Mesodermal cell (in vitro differentiated cells): ENCODE results near the gene CACNA1B.

Source experiments
- H3K27ac ChIP-seq: 2 replicates; pipeline ENCODE4 v1.7.0; 2013; ENCODE audit warnings: mild to moderate bottlenecking, low read depth, low read length, moderate library complexity; ENCODE audit not compliant: severe bottlenecking
- H3K36me3 ChIP-seq: 2 replicates; pipeline ENCODE4 v1.7.1; 2013; ENCODE audit warnings: mild to moderate bottlenecking, low read length, moderate library complexity; ENCODE audit not compliant: control insufficient read depth, insufficient read depth
- H3K4me1 ChIP-seq: one replicate; pipeline ENCODE4 v1.7.1; 2013; ENCODE audit warnings: mild to moderate bottlenecking, low read length; ENCODE audit not compliant: insufficient read depth, control insufficient read depth, poor library complexity, severe bottlenecking
- H3K4me3 ChIP-seq: 2 replicates; pipeline ENCODE4 v1.7.0; 2013; ENCODE audit warnings: low read length, control low read depth, mild to moderate bottlenecking; ENCODE audit not compliant: insufficient read depth, poor library complexity, severe bottlenecking; ENCODE audit errors: extremely low read depth
- H3K9me3 ChIP-seq: 2 replicates; pipeline ENCODE4 v1.7.1; 2013; ENCODE audit warnings: mild to moderate bottlenecking, low read length, moderate library complexity; ENCODE audit not compliant: control insufficient read depth
- WGBS, 2 experiments: methylation state at CpG; one replicate each; pipeline ENCODE4 v1.1.5; 2013; ENCODE audit warnings: missing lambda C conversion rate in 2 of 2; ENCODE audit not compliant: insufficient coverage in 2 of 2; 5-methylcytosine and 5-hydroxymethylcytosine counted together

Gene CACNA1B

GRCh38 chr9:137952976-137953666, 75.5 kb downstream of the CACNA1B start:
- H3K27ac ChIP-seq: no peak overlapping the region
- WGBS, 2 experiments: 84 to 85% methylated on average over 9 to 12 of the region's 12 CpGs
- H3K36me3 ChIP-seq: no peaks in the 10 kb centered on the region
- peaks cover 16% of the 10 kb centered on the region for H3K9me3 ChIP-seq
- H3K4me1 ChIP-seq: no peaks in the 10 kb centered on the region
- no peak overlapping the region for H3K4me3 ChIP-seq

GRCh38 chr9:137953683-137954438, 76.3 kb downstream of the CACNA1B start:
- H3K9me3 ChIP-seq: peaks cover 9% of the 10 kb centered on the region
- no peaks in the 10 kb centered on the region for H3K36me3 ChIP-seq
- no peak overlapping the region for H3K4me3 ChIP-seq
- no peaks in the 10 kb centered on the region for H3K4me1 ChIP-seq
- 91 to 94% methylated on average over 7 to 8 of the region's 10 CpGs for WGBS, 2 experiments
- H3K27ac ChIP-seq: no peak overlapping the region

DNA sequence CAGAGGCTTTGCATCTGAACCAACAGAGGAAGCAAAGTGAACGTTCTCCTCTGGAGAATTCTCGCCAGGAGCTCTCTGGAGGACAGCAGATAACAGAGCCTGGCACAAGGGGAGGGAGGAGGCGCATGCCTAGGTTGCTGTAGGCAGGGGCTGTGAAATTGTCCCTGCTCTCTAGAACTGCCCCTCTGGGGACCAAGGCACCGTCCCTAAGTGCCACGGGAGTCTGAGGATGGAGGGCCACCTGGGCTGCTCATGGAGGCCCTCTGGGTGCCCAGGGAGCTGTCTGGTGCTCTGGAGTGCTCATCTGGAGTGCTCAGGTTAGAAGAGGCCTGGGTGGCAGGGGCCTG, 77.6 kb downstream of the CACNA1B start:
- H3K36me3 ChIP-seq: no peaks in the 10 kb centered on the region
- no peaks in the 10 kb centered on the region for H3K9me3 ChIP-seq
- WGBS, 2 experiments: 73 to 77% methylated on average over 3 to 5 of the region's 5 CpGs
- no peak overlapping the region for H3K4me3 ChIP-seq
- no peaks in the 10 kb centered on the region for H3K4me1 ChIP-seq
- H3K27ac ChIP-seq: no peak overlapping the region

DNA sequence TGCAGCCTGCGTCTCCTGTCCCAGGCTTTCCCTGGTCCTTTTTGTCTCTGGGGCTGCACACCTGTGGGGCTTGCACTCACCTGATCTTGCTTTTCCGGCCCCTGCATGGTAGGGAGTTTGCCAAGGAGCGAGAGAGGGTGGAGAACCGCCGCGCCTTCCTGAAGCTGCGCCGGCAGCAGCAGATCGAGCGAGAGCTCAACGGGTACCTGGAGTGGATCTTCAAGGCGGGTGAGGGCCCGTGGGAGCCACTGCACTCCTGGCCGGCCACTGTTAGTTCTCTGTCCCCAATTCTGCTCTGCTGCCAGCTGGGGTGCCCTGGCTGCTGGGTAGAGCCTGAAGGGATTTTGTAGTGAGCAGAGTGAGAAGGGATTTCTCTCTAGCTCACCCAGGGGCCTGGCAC, 78.0 kb downstream of the CACNA1B start:
- Histone ChIP-seq H3K27ac (no peak overlapping the region), H3K4me1 (no peaks in the 10 kb centered on the region), H3K4me3 (no peak overlapping the region), H3K9me3 (no peaks in the 10 kb centered on the region), H3K36me3 (no peaks in the 10 kb centered on the region)
- WGBS, 2 experiments: 92 to 95% methylated on average over 8 to 12 of the region's 14 CpGs

- Histone ChIP-seq H3K4me1 (no peaks in the 10 kb centered on the region), H3K36me3 (no peaks in the 10 kb centered on the region), H3K9me3 (no peaks in the 10 kb centered on the region), H3K4me3 (no peak overlapping the region), H3K27ac (no peak overlapping the region)
- 92 to 97% methylated on average over 8 to 9 of the region's 9 CpGs for WGBS, 2 experiments
Observed at GRCh38 chr9:137956039-137956438, 78.5 kb downstream of the CACNA1B start.

DNA sequence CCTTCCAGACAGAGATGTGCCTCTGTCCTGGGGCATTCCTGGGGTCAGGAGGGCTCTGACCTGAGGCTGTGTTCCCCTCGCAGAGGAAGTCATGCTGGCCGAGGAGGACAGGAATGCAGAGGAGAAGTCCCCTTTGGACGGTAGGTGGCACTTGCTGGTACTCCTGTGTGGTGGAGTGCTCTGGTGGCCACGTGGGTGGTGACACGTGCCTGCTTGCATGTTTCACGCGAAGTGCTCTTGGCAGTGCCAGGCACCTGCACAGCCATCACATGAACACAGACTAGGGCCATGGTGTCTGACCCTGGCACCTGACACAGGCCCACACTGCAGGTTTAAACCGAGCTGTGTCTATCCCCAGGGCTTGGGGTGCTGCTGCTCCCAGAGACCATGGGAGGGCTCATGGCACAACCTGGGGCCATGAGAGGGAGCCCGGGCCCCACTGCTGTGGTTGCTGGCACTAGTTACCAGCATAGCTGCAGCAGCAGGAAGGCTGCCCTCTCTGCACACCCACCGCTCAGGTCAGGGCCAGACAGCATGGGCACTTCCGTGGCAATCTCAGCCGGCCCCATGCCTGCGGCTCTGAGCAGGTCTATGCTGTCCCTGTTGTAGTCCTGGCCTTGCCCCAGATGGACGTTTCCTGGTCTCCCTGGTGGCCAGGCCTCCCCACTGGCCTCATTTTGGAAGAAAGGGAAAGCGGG, 79.3 kb downstream of the CACNA1B start:
- no peaks in the 10 kb centered on the region for H3K9me3 ChIP-seq
- WGBS, 2 experiments: 87 to 90% methylated on average over 10 to 13 of the region's 15 CpGs
- H3K36me3 ChIP-seq: no peaks in the 10 kb centered on the region
- no peak overlapping the region for H3K4me3 ChIP-seq
- no peaks in the 10 kb centered on the region for H3K4me1 ChIP-seq
- H3K27ac ChIP-seq: no peak overlapping the region

DNA sequence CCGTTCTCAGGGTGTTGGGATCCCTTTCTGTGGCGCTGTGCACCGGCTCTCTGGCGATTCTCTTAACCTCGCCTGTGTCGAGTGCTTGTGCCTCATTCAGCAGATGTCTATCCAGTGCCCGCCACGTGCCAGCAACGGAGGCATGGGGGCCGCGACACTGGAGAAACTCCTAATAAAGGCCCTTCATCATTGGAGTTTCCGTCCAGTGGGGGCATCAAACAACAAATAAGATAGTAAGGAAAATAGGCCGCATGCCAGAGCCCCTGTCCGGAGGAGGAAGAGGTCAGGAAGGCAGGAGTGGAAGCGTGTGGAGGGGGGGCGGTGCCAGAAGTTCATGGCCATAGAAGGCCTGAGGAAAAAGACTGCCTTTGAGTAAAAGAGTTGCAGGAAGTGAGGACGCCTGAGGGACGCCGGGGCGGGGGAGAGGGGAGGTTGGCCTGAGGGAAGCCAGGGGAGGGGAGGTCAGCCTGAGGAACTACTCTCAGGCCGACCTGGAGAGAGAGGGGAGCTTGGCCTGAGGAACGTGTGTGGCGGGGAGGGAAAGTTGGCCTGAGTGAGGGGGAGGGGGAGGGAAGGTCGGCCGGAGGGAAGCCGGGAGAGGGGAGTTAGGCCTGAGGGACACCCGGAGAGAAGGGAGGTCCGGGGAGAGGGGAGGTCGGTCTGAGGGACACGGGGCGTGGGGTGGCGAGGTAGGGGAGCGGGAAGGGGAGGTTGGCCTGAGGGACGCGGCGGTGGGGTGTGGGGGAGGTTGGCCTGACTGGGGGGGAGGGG, 82.2 kb downstream of the CACNA1B start:
- Histone ChIP-seq H3K27ac (no peak overlapping the region), H3K9me3 (no peaks in the 10 kb centered on the region), H3K4me3 (no peak overlapping the region), H3K36me3 (no peaks in the 10 kb centered on the region), H3K4me1 (no peaks in the 10 kb centered on the region)
- 80 to 83% methylated on average over 22 to 27 of the region's 36 CpGs for WGBS, 2 experiments

DNA sequence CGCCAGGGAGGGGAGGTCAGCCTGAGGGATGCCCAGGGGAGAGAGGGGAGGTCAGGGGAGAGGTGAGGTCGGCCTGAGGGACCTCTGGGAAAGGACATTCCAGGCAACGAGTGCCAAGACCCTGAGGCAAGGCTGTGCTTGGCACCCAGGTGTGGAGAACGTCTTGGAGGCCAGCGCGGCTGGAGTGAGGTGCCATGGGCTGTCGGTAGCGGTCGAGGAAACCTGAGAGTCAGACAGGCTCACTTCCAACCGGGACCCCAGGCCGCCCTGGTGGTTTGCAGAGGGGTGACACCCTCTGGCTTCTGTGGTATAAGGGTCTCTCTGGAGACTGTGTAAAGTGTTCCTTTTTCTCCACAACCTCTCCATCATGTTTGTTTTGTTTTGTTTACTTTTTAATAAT, 82.9 kb downstream of the CACNA1B start:
- Histone ChIP-seq H3K4me3 (no peak overlapping the region), H3K36me3 (no peaks in the 10 kb centered on the region), H3K4me1 (no peaks in the 10 kb centered on the region), H3K27ac (no peak overlapping the region), H3K9me3 (no peaks in the 10 kb centered on the region)
- WGBS, 2 experiments: 64 to 66% methylated on average over 4 to 9 of the region's 11 CpGs

DNA sequence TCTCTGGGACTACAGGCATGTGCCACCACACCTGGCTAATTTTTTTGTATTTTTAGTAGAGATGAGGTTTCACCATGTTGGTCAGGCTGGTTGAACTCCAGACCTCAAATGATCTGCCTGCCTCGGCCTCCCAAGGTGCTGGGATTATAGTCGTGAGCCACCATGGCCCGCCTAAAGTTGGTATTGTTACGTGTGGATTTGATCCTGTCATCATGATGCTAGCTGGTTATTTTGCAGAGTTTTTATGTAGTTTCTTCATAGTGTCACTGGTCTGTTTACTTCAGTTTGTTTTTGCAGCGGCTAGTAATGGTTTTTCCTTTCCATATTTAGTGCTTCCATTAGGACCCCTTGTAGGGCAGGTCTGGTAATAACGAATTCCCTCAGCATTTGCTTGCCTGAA, 85.9 kb downstream of the CACNA1B start:
- 92 to 97% methylated on average over 5 to 6 of the region's 6 CpGs for WGBS, 2 experiments
- no peak overlapping the region for H3K27ac ChIP-seq
- H3K4me3 ChIP-seq: no peak overlapping the region
- H3K4me1 ChIP-seq: no peaks in the 10 kb centered on the region
- no peaks in the 10 kb centered on the region for H3K9me3 ChIP-seq
- H3K36me3 ChIP-seq: no peaks in the 10 kb centered on the region

DNA sequence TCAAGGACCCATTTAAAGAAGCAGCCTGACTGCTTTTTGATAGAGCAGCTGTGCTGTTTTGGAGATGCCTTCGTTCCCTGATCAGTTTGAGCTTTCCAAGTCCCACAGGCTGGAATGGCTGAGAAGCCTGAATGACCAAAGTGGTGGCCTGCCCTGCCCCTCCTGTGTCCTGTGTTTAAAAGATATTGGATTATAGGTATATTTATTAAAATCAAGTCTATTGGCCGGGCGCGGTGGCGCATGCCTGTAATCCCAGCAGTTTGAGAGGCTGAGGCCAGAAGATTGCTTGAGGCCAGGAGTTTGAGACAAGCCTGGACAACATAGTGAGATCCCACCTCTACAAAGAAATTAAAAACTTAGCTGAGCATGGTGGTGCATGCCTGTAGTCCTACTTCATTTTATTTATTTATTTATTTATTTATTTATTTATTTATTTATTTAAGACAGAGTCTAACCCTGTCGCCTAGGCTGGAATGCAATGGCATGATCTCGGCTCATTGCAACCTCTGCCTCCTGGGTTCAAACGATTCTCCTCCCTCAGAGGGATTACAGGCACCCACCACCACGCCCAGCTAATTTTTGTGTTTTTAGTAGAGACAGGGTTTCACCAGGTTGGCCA, 87.7 kb downstream of the CACNA1B start:
- WGBS, 2 experiments: 90 to 92% methylated on average over 6 to 7 of the region's 9 CpGs

More for the DNA sequence above, 87.7 kb downstream of the CACNA1B start:
- no peak overlapping the region for H3K4me3 ChIP-seq
- H3K4me1 ChIP-seq: no peaks in the 10 kb centered on the region
- H3K27ac ChIP-seq: no peak overlapping the region
- no peaks in the 10 kb centered on the region for H3K9me3 ChIP-seq
- no peaks in the 10 kb centered on the region for H3K36me3 ChIP-seq
